Psoas muscle (tissue), 8 donors: ENCODE data around the gene TIMM9. TPM values are rescaled to one million over a fixed set of nuclear protein-coding genes. Genes with fewer than 3 reads are reported as not detected.

Experiments used
- ATAC-seq, 4 donors: fragments of 200-7000 bp; cut with Tn5 transposase; one replicate each; pipeline ENCODE4 v1.9.1; 2020; ENCODE audit warnings: moderate library complexity in 3 of 4, mild to moderate bottlenecking in 2 of 4
- DNase-seq, 2 donors: peaks; one replicate each; pipeline ENCODE4 v3.0.0-alpha.2; 2020
- H3K27ac ChIP-seq: fragments of 200-600 bp; one replicate; pipeline ENCODE4 v1.8.0; 2022
- H3K27me3 ChIP-seq, 3 donors: fragments of 200-600 bp in 1 of 3; one replicate each; pipeline versions ENCODE4 v1.6.1 to v1.8.0; 2013 to 2022; ENCODE audit warnings: low read length in 2 of 3, mild to moderate bottlenecking in 2 of 3, moderate library complexity in 1 of 3; ENCODE audit not compliant: insufficient read depth in 3 of 3
- H3K36me3 ChIP-seq, 2 donors: fragments of 200-600 bp in 1 of 2; one replicate each; pipeline versions ENCODE4 v1.6.1 to v1.8.0; 2013 to 2022; ENCODE audit warnings: low read depth in 1 of 2, mild to moderate bottlenecking in 1 of 2, moderate library complexity in 1 of 2; ENCODE audit not compliant: insufficient read depth in 1 of 2
- H3K4me1 ChIP-seq: fragments of 200-600 bp; one replicate; pipeline ENCODE4 v1.8.0; 2022
- H3K4me3 ChIP-seq: fragments of 200-600 bp; one replicate; pipeline ENCODE4 v1.8.0; 2022; ENCODE audit warnings: mild to moderate bottlenecking
- H3K9me3 ChIP-seq: fragments of 200-600 bp; one replicate; pipeline ENCODE4 v1.8.0; 2022
- CTCF ChIP-seq: fragments of 200-600 bp; IDR thresholded peaks from one replicate; pipeline ENCODE4 v1.8.0; 2022; ENCODE audit warnings: antibody characterized with exemption
- WGBS, 3 donors: extraction: QIAGEN DNeasy Blood & Tissue Kit; methylation state at CpG; one replicate each; pipeline versions ENCODE4 v1.1.6 to v1.1.7; 2013; 5-methylcytosine and 5-hydroxymethylcytosine counted together
- intact Hi-C, 2 donors: fragments of 100-400 bp; cut with DNase I; formaldehyde crosslinking; loops; one replicate each; pipeline versions ENCODE4 v1.11.0 to v1.14.2; 2022
- polyA plus RNA-seq, 3 donors: library from polyadenylated mRNA; stranded (reverse); fragments of 200-250 nt; gene quantifications; one replicate each; pipeline ENCODE4 v1.2.3, GENCODE V29; 2013
- total RNA-seq, 4 donors: library from RNA; stranded (reverse); fragmentation: NEBNext Ultra II Directional in 2 of 4; extraction: Animal tissue kit (Norgen Biotek cat#: 25700) in 2 of 4; gene quantifications; one replicate each; pipeline versions ENCODE4 v1.2.1 to v1.2.4, GENCODE V29; 2021 to 2023
- donor health status: healthy with polysubstance abuse.
- donor health status: DM: no; HTN: no; CAD: no; lungs with moderate emphysema.
- donor health status: Bipolar disorder and iron deficiency.
- donor health status: healthy.
- donor health status: DM: yes; HTN: yes; CAD: no.
- donor health status: DM: no; HTN: no; CAD: no.
- donor health status: DM: no; HTN: no; CAD: no.
- donor health status: DM: yes; HTN: yes; CAD: no.

TIMM9 gene
- total and polyA plus RNA-seq, 7 donors: 44.2 to 87.8 (median 52.2) TPM

- Histone ChIP-seq H3K27ac (no peak within 1 kb of the TSS), H3K27me3 (no peaks in the 10 kb centered on the region), H3K4me1 (no peaks in the 10 kb centered on the region), H3K36me3 (no peaks in the 10 kb centered on the region), H3K4me3 (peak within 1 kb of the TSS; percentile 73), H3K9me3 (no peaks in the 10 kb centered on the region)
- DNase-seq (peak; percentile 77 to 83), ATAC-seq (peak; percentile 81 to 94 (median 91))
- TF ChIP-seq CTCF: peak; percentile 85
- intact Hi-C loops: no loop called here
- WGBS, 3 donors: 11 to 18% (median 11%) methylated on average over 43 to 86 of the region's 86 CpGs
Measured at GRCh38 chr14:58395812-58396788, 31.2 kb downstream of the TIMM9 start, which contains the start of gene TOMM20L. TOMM20L (plus strand) TSS chr14:58395930; CDS start chr14:58395958, 28 bp downstream.

- intact Hi-C loops: no loop called here
- H3K4me1 ChIP-seq: no peaks in the 10 kb centered on the region
- no peaks in the 10 kb centered on the region for H3K9me3 ChIP-seq
- ATAC-seq: no peak
- H3K36me3 ChIP-seq: no peaks in the 10 kb centered on the region
- H3K27me3 ChIP-seq: no peaks in the 10 kb centered on the region
- no peak for DNase-seq
- TF ChIP-seq CTCF: no peak
- WGBS, 3 donors: 11 to 20% (median 15%) methylated on average over 9 to 10 of the region's 10 CpGs
- H3K4me3 ChIP-seq: peak overlapping the region; percentile 73
- H3K27ac ChIP-seq: no peak overlapping the region
Measured at GRCh38 chr14:58395562-58395811, 31.8 kb downstream of the TIMM9 start.

- no peaks in the 10 kb centered on the region for H3K9me3 ChIP-seq
- H3K4me3 ChIP-seq: no peak overlapping the region
- H3K36me3 ChIP-seq: no peaks in the 10 kb centered on the region
- intact Hi-C loops: no loop called here
- no peaks in the 10 kb centered on the region for H3K27me3 ChIP-seq
- H3K27ac ChIP-seq: no peak overlapping the region
- TF ChIP-seq CTCF: no peak
- ATAC-seq (no peak), DNase-seq (no peak)
- H3K4me1 ChIP-seq: no peaks in the 10 kb centered on the region
- WGBS, 3 donors: 84 to 90% (median 85%) methylated on average over 2 of the region's 2 CpGs
Measured at GRCh38 chr14:58390830-58391229, 36.5 kb downstream of the TIMM9 start.

- no peaks in the 10 kb centered on the region for H3K4me1 ChIP-seq
- H3K9me3 ChIP-seq: no peaks in the 10 kb centered on the region
- no peak for TF ChIP-seq CTCF
- no peaks in the 10 kb centered on the region for H3K27me3 ChIP-seq
- H3K4me3 ChIP-seq: no peak overlapping the region
- no peak overlapping the region for H3K27ac ChIP-seq
- no peak for ATAC-seq
- intact Hi-C loops: no loop called here
- H3K36me3 ChIP-seq: peaks cover 0 to 74% of the 10 kb centered on the region in 2 donors
- no peak for DNase-seq
Measured at GRCh38 chr14:58376791-58377190, 50.5 kb downstream of the TIMM9 start.
